Activated T-helper 17 cell treated with anti-CD3 and anti-CD28 coated beads, Interleukin-2, amount 50 U/mL, for 72 hours (primary cell): Measurements from ENCODE around the gene FEN1. TPM values are rescaled to one million over a fixed set of nuclear protein-coding genes. Genes with fewer than 3 reads are reported as not detected.
A peak's percentile ranks its signal among the peaks of the same experiment; 100 is the strongest.

Source experiments
- ATAC-seq: fragments of 150-1000 bp; cut with Tn5 transposase; replicated peaks from 2 replicates; pipeline ENCODE4 v1.10.0; 2021; ENCODE audit warnings: mild to moderate bottlenecking, moderate library complexity
- H3K27ac Mint-ChIP-seq: one replicate; pipeline ENCODE4 v1.8.0; 2022; ENCODE audit warnings: mixed read lengths
- H3K27me3 Mint-ChIP-seq: one replicate; pipeline ENCODE4 v1.8.0; 2022; ENCODE audit warnings: mixed read lengths
- H3K36me3 Mint-ChIP-seq: one replicate; pipeline ENCODE4 v1.8.0; 2022; ENCODE audit warnings: low read depth, mild to moderate bottlenecking, mixed read lengths
- H3K4me1 Mint-ChIP-seq: one replicate; pipeline ENCODE4 v1.8.0; 2022; ENCODE audit warnings: mixed read lengths
- H3K4me3 Mint-ChIP-seq: one replicate; pipeline ENCODE4 v1.8.0; 2022; ENCODE audit warnings: mild to moderate bottlenecking, mixed read lengths
- H3K9me3 Mint-ChIP-seq: one replicate; pipeline ENCODE4 v1.8.0; 2022; ENCODE audit warnings: mixed read lengths
- total RNA-seq, 2 donors: library from RNA; stranded (reverse); gene quantifications; one replicate each; pipeline ENCODE4 v1.2.3, GENCODE V29; 2022

FEN1 gene
- total RNA-seq, 2 donors from 2014 or later: 72.6 to 133 TPM

GRCh38 chr11:61777234-61778090, 15.2 kb upstream of the FEN1 start:
- Mint-ChIP-seq H3K27me3 (no peaks in the 10 kb centered on the region), H3K27ac (no peak overlapping the region), H3K36me3 (no peaks in the 10 kb centered on the region), H3K4me3 (peak overlapping the region; percentile 52), H3K4me1 (no peaks in the 10 kb centered on the region), H3K9me3 (no peaks in the 10 kb centered on the region)
- ATAC-seq: peak; percentile 36

GRCh38 chr11:61778357-61778886, 14.3 kb upstream of the FEN1 start:
- ATAC-seq: no peak
- H3K4me1 Mint-ChIP-seq: no peaks in the 10 kb centered on the region

GRCh38 chr11:61778920-61779650, 13.6 kb upstream of the FEN1 start:
- no peak for ATAC-seq

More at GRCh38 chr11:61778357-61778886, 14.3 kb upstream of the FEN1 start:
- Mint-ChIP-seq H3K27me3 (no peaks in the 10 kb centered on the region), H3K27ac (no peak overlapping the region), H3K4me3 (peak overlapping the region; percentile 52), H3K9me3 (no peaks in the 10 kb centered on the region), H3K36me3 (no peaks in the 10 kb centered on the region)

GRCh38 chr11:61779666-61780525, 12.8 kb upstream of the FEN1 start:
- Mint-ChIP-seq H3K9me3 (no peaks in the 10 kb centered on the region), H3K36me3 (peaks cover 9% of the 10 kb centered on the region), H3K4me3 (no peak overlapping the region), H3K27me3 (no peaks in the 10 kb centered on the region), H3K4me1 (no peaks in the 10 kb centered on the region), H3K27ac (no peak overlapping the region)
- ATAC-seq: no peak

More at GRCh38 chr11:61778920-61779650, 13.6 kb upstream of the FEN1 start:
- Mint-ChIP-seq H3K36me3 (peaks cover under 1% of the 10 kb centered on the region), H3K27ac (no peak overlapping the region), H3K27me3 (no peaks in the 10 kb centered on the region), H3K9me3 (no peaks in the 10 kb centered on the region), H3K4me1 (no peaks in the 10 kb centered on the region), H3K4me3 (no peak overlapping the region)

GRCh38 chr11:61780581-61781162, 12.0 kb upstream of the FEN1 start:
- H3K36me3 Mint-ChIP-seq: peaks cover 16% of the 10 kb centered on the region
- no peaks in the 10 kb centered on the region for H3K4me1 Mint-ChIP-seq
- no peak for ATAC-seq
- H3K9me3 Mint-ChIP-seq: no peaks in the 10 kb centered on the region
- no peak overlapping the region for H3K4me3 Mint-ChIP-seq
- H3K27ac Mint-ChIP-seq: no peak overlapping the region
- H3K27me3 Mint-ChIP-seq: no peaks in the 10 kb centered on the region

GRCh38 chr11:61781585-61781984, 11.1 kb upstream of the FEN1 start:
- no peak for ATAC-seq
- Mint-ChIP-seq H3K4me3 (no peak overlapping the region), H3K4me1 (no peaks in the 10 kb centered on the region), H3K27ac (no peak overlapping the region), H3K27me3 (no peaks in the 10 kb centered on the region), H3K9me3 (no peaks in the 10 kb centered on the region), H3K36me3 (peaks cover 25% of the 10 kb centered on the region)

GRCh38 chr11:61782299-61782698, 10.4 kb upstream of the FEN1 start:
- Mint-ChIP-seq H3K9me3 (no peaks in the 10 kb centered on the region), H3K4me1 (no peaks in the 10 kb centered on the region), H3K36me3 (peaks cover 33% of the 10 kb centered on the region), H3K4me3 (no peak overlapping the region), H3K27ac (no peak overlapping the region), H3K27me3 (no peaks in the 10 kb centered on the region)
- no peak for ATAC-seq

- ATAC-seq: no peak
- H3K4me1 Mint-ChIP-seq: no peaks in the 10 kb centered on the region
- H3K27ac Mint-ChIP-seq: no peak overlapping the region
- no peaks in the 10 kb centered on the region for H3K27me3 Mint-ChIP-seq
- H3K36me3 Mint-ChIP-seq: peaks cover 38% of the 10 kb centered on the region
- no peaks in the 10 kb centered on the region for H3K9me3 Mint-ChIP-seq
- H3K4me3 Mint-ChIP-seq: no peak overlapping the region
Observed at GRCh38 chr11:61782841-61783240, 9.9 kb upstream of the FEN1 start.

- Mint-ChIP-seq H3K36me3 (peaks cover 49% of the 10 kb centered on the region), H3K4me1 (no peaks in the 10 kb centered on the region), H3K27ac (no peak overlapping the region), H3K27me3 (no peaks in the 10 kb centered on the region), H3K4me3 (no peak overlapping the region), H3K9me3 (no peaks in the 10 kb centered on the region)
- ATAC-seq: no peak
Observed at GRCh38 chr11:61783717-61784505, 8.8 kb upstream of the FEN1 start.

- Mint-ChIP-seq H3K27me3 (no peaks in the 10 kb centered on the region), H3K9me3 (no peaks in the 10 kb centered on the region), H3K36me3 (peaks cover 54% of the 10 kb centered on the region), H3K4me1 (peaks cover under 1% of the 10 kb centered on the region), H3K4me3 (no peak overlapping the region), H3K27ac (peak overlapping the region; percentile 19)
- ATAC-seq: no peak
Observed at GRCh38 chr11:61784506-61784805, 8.3 kb upstream of the FEN1 start.

- Mint-ChIP-seq H3K27ac (no peak overlapping the region), H3K4me3 (no peak overlapping the region), H3K36me3 (peaks cover 69% of the 10 kb centered on the region), H3K27me3 (no peaks in the 10 kb centered on the region), H3K4me1 (peaks cover 9% of the 10 kb centered on the region), H3K9me3 (no peaks in the 10 kb centered on the region)
- ATAC-seq: no peak
Observed at GRCh38 chr11:61785837-61786402, 6.8 kb upstream of the FEN1 start.

GRCh38 chr11:61787928-61788491, 4.7 kb upstream of the FEN1 start:
- Mint-ChIP-seq H3K9me3 (no peaks in the 10 kb centered on the region), H3K27ac (no peak overlapping the region), H3K4me3 (no peak overlapping the region), H3K27me3 (no peaks in the 10 kb centered on the region), H3K4me1 (peaks cover 15% of the 10 kb centered on the region), H3K36me3 (peaks cover 88% of the 10 kb centered on the region)
- ATAC-seq: no peak
